TTC549 (cell line): ENCODE measurements around the gene SNRPD3.
"Not testable (repeated sequence)": the region's sequence is repeated elsewhere in the genome, so short reads cannot be mapped to it uniquely, and the experiment has no call there.

ENCODE experiments used
- FAIRE-seq: peaks from 2 replicates; lab custom pipeline; 2012; peaks lifted over from hg19 to GRCh38; lab: Jason Lieb, UNC

SNRPD3 gene

DNA sequence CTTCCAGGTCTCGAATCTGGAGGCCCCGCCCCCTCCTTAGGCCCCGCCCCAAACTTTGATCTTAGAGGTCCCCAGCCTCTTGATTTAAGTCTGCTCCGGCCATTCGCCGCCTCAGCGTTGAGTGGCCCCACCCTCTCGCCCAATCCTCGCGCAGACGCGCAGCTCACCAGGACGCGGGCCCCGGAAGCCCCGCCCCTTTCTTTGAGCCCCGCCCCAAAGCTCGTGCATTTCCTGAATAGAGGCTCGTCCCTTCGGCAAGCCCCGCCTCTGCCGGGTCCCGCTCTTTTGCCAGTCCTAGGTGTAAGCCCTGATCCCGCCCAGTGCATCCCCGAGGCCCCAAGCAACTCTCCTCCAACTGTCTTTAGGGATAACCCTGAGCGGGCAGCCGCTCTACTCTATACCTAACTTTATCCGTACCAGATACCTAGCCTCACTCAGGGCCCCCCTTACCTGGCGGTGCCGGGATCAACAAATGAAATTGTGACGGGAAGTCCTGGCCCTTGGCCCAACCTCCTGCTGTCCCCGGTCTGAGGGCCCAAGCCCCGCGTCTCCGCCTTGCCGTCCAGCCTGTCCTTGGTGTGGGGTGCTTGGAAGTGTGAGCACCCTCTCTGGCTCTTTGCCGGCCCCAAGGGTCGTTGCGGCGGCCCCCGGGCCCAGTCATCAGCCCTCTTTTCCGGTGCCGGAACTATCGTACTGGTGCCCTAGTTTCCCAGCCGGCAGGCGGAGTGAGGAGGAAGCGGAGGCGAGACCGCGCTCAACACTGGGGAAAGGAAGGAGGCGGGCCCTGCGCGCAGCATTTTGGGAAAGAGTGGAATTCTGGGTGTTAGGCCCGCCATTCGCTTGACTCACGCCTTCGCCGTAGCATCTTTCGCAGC, at the start of gene SNRPD3:
SNRPD3 (plus strand) TSS at position 835 of the 875 bp plus-strand sequence. CDS start 1,676 bp downstream, outside the sequence.
- FAIRE-seq: peak; percentile 58

DNA sequence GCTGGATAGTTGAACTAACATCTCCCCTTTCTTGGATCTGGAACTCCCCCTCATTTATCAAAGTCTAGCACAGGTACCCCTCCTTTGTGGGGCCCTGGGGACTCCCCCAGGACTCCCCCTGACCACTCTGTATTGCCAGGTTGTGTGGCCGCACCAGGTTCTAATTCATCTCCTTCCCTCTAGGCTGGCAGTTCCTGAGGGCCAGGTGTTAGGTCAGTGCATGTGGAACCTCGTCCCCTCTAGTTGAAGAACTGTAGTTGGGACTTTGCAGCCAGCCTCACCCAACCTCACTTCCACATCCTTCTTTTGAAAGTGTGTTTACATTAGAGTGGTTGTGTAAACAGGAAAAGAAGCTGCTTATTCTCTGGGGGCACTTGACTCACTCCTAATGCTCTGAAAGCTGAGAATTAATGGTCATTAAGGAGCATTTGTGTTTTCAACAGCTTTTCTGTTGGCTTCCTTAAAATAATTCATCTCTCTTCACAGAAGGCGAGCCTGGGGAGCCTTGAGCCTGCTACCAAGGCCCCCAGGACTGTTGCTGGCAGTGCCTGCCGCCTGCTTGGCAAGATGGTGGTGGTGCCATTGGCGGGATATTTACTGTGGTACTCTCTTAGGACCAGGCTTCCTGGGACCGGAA, 48.9 kb upstream of the SNRPD3 start:
- no peak for FAIRE-seq

DNA sequence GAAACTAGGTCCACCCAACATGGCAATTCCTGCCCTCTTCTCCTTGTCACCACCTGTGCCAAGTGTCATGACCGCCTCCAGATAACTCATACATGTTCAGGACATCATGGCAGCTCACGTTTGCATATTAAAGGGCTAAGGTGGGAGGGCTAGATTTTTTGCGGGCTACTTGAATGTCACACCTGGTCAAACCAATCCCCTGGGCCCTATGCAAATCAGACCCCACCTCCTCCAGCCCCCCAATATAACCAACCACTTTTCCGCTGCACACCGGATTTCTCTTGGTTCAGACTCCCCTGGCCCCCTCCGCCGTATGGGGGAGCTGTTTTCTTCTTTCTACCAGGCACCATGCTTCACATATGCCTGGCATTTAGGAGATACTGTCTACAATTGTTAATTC, 48.1 kb upstream of the SNRPD3 start:
- no peak for FAIRE-seq

DNA sequence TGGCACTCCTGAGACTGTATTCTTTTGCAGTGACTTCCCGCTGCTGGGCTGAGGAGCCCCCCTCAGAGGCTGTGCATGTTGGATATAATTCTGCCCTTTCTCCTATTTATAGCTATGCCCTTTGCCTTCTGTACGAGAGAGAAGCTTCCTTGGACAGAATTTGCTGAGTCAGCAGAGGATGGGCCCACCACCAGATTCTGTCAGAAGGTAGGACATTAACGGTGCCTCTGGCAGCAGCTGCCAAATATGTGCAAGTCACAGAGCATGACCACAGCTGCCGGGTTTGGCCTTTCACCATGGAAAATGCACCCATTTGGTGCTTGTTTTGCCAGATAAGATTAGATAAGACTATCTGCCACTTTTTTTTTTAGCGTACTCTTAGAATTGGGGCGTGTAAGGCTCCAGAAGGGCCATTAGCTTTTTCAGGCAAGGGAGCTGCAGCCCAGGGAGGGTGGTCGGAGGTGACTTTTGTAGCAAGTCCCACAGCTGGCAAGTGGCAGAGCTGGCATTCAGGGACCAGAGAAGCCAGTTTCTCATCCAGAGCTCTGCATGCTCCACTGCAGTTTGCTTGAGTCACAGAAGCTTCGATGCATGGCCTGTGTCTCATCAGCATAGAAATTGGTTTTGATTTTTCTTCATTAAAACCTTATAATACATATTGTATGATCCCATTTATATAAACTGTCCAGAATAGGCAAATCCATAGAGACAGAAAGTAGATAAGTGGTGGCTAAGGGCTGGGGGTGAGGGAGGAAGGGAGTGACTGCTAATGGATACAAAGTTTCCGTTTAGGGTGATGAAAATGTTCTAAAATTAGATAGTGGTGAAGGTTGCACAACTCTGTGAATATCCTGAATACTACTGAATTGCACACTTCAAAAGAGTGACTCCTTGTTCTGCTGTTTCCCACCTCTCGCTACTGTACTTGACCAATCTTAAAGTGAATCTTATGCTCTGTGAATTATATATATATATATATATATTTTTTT, 44.9 kb upstream of the SNRPD3 start:
- no peak for FAIRE-seq

DNA sequence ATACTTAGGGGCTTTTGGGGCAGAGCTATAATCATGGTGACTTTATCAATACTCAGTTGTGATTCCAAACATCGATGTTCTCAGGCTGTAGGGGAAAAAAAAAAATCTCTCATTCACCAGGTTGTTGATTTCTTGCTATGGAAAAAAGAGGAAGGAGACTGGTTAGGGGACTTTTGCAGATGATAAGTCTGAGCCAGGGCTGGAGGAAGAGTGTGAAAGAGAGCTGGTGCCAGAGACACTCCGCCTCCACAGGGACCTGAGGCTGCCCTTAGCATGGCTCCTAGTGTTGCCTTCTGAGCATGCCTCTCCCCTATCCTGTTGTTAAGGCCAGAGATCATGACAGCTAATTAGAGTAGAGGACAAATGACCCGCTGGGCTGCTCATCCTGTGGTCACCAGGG, 43.8 kb upstream of the SNRPD3 start:
- FAIRE-seq: no peak

DNA sequence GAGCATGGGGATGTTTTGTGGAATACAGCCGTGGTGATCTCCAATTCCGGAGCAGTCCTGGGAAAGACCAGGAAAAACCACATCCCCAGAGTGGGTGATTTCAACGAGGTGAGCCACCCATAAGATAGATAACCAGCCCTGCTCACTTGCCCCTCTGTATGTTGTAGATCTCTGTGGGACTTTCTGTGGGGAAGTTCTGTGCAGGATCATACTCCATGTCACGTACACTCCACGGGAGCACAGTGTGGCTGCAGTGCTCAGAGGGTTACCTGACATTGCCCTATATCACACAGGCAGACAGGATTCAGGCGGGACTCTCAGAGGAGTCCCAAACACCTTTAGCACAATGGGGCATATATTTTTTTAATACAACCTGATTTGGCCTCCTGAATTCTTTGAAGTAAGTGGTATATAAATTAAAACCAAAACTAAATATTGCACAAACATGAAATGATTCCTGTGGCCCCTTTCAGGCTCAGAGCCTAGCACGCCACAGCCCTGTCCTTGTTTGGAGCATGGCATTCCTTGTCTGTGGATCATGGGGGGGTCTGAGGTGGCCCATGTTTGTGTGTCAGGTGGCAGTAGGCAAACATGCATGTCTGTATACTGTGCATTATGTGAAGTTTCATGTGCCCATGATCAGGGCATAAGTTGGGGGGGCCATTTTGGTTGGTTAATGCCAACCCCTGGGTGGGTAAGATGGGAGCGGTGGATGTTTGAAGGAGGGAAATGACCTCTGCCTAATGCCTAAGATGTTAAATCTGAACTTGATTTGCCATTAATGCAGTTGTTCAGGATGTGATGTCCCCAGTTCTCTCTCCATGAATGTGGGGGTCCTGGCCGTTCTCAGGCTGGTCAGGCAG, 42.2 kb upstream of the SNRPD3 start:
- FAIRE-seq: no peak

DNA sequence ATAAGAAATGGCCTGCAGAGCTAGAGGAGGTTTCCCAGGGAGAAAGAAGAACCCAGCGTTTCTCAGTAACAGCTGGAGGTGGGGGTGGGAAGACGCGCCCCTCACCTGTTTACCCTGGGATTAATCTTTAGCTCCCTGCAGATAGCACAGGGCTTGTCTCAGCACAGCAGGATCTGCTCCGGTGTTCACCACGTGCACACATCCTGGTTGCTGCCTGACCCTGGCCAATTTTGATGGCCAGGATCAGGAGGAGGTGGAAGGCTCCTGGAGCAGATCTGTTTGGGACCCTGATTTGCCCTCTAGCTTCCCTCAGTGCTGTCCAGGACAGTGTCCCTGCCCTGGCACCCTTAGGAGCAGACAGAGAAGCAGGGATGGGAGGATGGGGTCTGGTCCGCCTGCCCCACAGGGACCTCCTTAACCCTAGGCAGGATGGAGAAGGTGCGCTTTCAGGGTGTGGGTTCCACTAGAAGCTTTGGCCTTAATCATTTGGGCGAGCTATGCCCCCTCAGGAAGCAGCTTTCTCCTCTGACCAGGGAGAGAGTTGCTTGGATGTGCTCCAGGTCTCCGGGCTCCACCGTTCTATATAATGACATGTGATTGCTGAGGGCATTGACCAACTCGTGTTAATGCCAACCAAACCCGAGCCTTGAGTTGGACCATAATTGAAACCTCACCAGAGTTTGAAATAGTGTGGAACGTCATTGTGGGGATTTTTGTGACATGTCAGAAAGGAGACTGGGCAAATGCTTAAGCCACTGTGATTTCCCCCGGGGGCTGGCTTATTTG, 41.4 kb upstream of the SNRPD3 start:
- FAIRE-seq: no peak

DNA sequence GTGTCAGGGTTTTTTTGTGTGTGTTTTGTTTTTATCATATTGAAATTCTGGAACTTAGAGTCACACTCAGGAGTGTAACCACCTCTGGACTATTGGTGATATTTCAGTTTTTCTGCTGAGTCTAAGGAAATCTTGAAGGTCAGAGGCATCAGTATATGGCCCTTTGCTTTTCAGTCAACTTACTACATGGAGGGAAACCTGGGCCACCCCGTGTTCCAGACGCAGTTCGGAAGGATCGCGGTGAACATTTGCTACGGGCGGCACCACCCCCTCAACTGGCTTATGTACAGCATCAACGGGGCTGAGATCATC, 40.8 kb upstream of the SNRPD3 start:
- FAIRE-seq: no peak

DNA sequence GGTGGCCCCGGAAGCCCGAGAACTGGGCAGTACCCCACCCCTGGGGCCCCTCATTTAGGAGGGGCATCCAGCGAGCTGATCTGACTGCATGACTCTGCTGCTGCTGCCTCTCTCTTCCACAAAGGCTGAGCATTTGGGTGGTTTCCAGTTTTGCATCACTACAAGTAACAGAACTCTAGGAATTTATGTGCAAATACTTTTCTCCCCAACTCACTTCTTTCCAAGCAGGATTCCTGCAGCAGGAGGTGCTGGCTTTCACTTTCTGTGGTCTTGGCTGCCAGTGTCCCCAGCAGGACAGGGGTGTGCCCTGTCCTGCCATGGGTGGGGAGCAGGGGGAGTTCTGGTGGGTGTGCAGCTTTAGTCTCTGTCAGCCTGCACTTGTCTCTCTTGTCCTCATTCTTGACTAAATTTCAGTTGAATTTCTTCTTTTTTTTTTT, 39.5 kb upstream of the SNRPD3 start:
- FAIRE-seq: no peak

DNA sequence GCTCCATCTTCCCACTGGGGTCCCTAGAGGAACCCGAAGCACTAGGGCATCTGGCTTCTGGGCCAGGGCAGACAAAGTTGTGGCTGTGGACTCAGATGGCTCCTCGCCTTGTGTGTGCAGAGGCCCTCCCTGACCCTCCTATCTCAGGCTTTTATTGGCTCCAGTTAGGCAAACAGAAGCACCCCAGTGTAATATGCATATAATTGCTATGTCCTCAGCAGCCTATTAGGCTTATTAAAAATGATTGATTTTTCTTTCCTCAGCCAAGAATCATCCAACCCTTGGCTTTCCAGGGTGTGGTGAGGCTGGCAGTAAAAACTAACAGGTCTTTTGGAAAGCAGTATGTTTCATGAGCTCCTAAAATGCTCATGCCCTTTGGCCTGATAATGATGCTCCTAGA, 38.4 kb upstream of the SNRPD3 start:
- FAIRE-seq: no peak

DNA sequence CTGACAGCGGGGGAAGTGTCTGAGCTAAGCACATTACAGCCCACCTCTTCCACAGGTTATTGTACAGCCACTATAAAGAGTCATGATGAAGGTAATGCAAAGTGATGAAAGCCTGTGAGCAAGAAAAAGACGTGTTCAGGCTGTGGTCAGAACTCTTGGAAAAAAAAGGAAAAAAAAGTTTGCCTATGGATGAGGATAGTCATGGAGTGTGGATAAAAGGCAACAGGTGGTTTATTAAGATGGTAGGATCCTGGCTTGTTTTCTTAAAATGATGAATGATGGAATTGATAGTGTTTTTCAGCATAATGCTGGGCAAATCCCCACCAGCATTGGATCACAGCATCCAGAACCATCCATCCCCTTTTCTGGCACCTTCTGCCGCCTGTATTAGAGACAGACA, 37.6 kb upstream of the SNRPD3 start:
- no peak for FAIRE-seq

DNA sequence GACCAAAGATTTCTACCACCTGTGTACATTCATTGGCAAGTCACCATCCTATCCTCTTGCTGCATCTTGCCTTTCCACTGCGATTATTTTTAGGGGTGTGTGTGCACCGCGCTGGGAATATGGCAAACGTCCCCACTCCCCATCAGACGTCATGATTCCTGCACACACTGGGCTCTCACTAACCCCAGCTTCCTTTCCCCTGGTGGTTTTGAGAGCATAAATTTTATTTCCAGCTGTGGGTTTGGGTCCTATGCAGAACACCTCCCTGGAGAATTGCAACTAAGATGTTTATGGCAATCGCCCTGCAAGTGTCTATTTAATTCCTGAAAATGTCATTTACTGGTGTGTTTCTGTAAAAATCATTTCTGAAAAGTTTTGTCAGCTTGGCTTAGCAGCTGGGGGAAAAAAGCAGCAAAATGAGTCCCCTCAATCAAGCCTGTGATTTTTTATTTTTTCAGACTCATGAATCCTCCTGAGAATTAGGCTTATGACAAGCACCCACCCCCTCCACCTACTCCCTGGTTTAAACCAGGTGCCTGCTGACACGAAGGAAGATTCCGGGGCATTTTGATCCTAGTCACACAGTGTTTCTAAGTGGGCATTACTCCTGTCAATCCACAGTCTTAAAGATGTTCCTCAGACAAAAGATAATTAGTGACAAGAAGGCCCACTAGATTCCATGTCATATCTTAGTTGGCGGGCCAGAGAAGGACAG, 36.9 kb upstream of the SNRPD3 start:
- no peak for FAIRE-seq

DNA sequence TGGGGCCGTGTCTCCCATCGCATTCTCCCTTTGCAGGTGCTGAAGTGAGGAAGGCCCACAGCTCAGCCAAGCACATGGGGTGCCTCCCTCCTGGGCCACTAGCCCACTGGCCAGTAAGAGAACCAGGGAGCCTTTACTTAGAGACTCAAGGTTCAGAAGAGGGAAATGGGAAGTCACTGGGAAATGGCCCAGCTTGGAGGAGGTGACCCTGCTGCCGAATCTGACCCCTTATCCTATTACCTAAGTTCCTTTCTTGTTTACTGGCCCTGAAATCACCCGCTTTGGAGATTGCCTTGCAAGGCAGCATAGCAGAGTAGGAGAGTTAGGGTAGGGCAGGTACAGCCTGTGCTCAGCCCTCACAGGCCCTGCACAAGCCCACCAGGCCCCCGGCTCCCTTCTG, 36.3 kb upstream of the SNRPD3 start:
- FAIRE-seq: no peak

DNA sequence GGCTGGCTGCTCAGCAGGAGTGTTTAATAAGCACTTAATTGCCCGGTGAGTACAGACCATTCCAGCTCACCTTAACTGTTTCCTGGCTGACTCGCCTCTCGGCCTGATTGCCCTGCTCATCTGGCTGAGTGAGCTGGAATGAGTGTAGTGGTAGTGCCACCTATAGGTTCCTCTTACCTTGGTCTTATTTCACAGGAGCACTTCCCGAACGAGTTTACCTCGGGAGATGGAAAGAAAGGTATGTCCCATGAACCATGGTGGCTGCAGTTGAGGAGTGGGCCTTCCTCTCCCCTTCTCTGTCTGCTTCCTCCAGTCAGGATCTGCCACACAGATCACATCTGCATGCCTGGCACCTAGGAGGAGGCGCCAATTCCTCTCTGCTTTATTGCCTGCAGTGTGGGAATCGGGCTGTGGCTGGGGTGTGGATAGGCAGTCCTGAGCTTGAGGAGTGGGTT, 34.0 kb upstream of the SNRPD3 start:
- FAIRE-seq: no peak

DNA sequence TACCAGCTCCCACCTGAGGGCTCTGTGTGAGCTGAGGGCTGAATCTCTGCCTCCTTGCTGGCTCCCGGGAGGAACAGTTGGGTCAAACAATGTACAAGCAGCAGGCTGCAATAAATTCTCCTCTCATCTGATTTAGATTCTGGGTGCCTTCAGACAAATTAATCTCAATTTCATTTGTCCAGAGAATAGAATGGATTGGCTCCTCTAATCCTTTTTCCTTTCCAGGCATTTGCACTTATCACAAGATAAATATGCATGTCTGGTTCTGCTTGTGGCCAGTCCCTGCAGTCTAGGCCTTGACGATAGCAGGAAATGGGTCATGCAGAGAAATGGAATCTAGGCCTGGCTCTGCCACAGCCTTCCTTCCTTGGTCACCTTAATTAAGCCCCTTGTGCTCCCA, 31.9 kb upstream of the SNRPD3 start:
- no peak for FAIRE-seq

DNA sequence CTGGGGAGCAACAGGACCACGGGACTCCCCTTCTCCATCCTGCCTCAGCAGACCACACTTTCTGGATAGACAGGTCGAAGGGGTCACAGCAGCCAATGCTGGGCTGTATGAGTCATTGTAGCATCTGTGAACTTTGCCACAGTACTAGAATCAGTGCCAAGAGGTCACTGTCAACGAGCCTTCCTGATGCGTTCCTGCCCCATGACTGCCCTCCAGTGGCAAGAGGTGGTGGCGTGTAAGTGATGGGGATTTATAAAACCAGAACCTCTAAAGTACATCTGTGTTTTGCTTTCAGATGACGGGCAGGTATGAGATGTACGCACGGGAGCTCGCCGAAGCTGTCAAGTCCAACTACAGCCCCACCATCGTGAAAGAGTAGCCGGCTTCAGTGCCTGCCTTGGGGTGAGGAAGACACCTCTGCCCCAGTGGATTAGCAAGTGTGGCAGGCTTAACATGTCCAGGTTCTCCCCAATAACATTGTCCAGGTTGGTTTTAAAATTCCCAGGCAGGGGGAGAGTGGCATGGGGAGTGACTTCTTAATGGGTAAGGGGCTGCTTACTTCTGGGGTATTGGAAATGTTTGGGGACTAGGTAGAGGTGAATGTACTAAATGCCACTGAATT, 30.3 kb upstream of the SNRPD3 start:
- FAIRE-seq: no peak

DNA sequence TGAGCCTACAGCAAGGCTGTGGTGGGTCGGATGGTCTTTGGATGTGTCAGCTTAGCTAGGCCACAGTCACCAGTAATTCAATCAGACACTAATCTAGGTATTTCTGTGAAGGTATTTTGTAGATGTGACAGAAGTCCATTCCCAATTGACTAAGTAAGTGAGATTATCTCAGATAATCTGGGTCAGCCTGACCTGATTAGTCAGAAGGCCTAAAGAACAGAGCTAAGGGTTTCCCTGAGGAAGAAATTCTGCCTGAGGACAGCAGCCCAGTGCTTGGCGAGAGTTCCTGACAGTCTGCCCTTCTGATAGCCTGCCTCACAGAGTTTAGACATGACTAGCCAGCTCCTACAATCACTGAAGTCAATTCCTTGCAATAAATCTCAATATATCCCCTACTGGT, 29.6 kb upstream of the SNRPD3 start:
- no peak for FAIRE-seq

DNA sequence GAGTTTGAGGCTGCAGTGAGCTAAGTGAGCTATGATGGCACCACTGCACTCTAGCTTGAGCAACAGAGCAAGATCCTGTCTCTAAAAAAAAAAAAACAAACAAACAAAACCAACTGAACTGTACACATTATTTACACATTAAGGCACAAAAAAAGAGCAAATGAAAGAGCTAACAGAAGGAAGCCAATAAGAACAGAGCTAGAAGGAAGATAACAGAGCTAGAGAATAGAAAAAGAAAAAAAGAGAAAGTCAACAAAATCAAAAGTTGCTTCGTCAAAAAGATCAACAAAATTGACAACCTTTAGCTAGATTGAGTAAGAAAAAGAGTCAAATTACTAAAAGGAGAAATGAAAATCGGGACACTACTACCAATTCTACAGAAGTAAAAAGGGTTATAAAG, 25.9 kb upstream of the SNRPD3 start:
- FAIRE-seq: no peak

DNA sequence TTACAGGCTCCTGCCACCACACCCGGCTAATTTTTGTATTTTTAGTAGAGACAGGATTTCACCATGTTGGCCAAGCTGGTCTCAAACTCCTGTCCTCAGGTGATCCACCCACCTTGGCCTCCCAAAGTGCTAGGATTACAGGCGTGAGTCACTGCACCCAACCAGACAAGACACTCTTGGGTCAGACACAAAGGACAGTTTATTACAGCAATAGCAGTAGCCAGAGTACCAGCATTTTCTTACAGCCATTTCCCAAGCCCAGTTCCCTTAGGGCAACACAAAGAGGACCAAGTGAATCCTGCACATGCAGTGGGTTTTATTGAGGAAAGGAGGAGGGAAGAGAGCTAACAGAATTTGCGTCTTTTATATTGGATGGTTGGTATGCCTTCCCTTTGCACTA, 24.8 kb upstream of the SNRPD3 start:
- not testable (repeated sequence) for FAIRE-seq

DNA sequence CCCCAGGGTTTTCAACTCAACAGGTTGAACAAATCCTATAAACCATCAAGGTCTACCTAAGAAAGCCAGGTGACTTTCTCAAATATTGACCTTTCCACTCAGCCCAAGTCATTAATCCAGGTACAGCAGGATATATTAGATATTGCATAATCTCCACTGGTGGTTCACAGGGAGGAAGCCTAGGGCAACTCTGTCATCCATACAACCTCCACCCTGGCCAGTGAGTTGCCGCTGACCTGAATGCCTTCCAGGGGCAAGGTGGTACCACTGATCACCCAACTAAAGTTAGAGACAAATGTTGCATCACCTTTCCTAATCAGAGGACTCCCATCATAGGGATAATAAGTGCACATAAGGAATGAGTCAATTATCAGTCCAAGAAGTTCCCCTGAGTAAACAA, 23.7 kb upstream of the SNRPD3 start:
- FAIRE-seq: no peak
